Endodermal cell (in vitro differentiated cells): Measurements from ENCODE around the gene STK26. TPM values are rescaled to one million over a fixed set of nuclear protein-coding genes. Genes with fewer than 3 reads are reported as not detected.

ENCODE experiments used
- DNase-seq: peaks from one replicate; pipeline ENCODE4 v3.0.0-alpha.2; 2017
- H3K27ac ChIP-seq: 2 replicates; pipeline ENCODE4 v1.5.1; 2013; ENCODE audit warnings: mild to moderate bottlenecking, low read depth, low read length, moderate library complexity
- H3K27me3 ChIP-seq: 2 replicates; pipeline ENCODE4 v1.6.1; 2013; ENCODE audit warnings: mild to moderate bottlenecking, low read length, moderate library complexity; ENCODE audit not compliant: insufficient read depth, control insufficient read depth, poor library complexity, severe bottlenecking
- H3K36me3 ChIP-seq: 2 replicates; pipeline ENCODE4 v1.7.0; 2013; ENCODE audit warnings: mild to moderate bottlenecking, low read length, moderate library complexity; ENCODE audit not compliant: control insufficient read depth, insufficient read depth
- H3K4me1 ChIP-seq: one replicate; pipeline ENCODE4 v1.7.0; 2013; ENCODE audit warnings: low read length; ENCODE audit not compliant: control insufficient read depth, insufficient read depth
- H3K4me3 ChIP-seq: 2 replicates; pipeline ENCODE4 v1.5.1; 2013; ENCODE audit warnings: mild to moderate bottlenecking, low read length, moderate library complexity
- H3K9ac ChIP-seq: 2 replicates; pipeline ENCODE4 v1.6.1; 2013; ENCODE audit warnings: mild to moderate bottlenecking, low read length, moderate library complexity; ENCODE audit not compliant: poor library complexity, severe bottlenecking; ENCODE audit errors: extremely low read depth
- H3K9me3 ChIP-seq: 2 replicates; pipeline ENCODE4 v1.6.1; 2013; ENCODE audit warnings: mild to moderate bottlenecking, low read length, moderate library complexity; ENCODE audit not compliant: control insufficient read depth
- H3K27ac Mint-ChIP-seq: 2 replicates; pipeline ENCODE4 v1.8.0; 2020; ENCODE audit warnings: mixed read lengths
- H3K27me3 Mint-ChIP-seq: 2 replicates; pipeline ENCODE4 v1.8.0; 2021; ENCODE audit warnings: mild to moderate bottlenecking, mixed read lengths; ENCODE audit not compliant: insufficient read depth
- H3K36me3 Mint-ChIP-seq: 2 replicates; pipeline ENCODE4 v1.8.0; 2020; ENCODE audit warnings: low read depth, mixed read lengths
- H3K4me1 Mint-ChIP-seq: 2 replicates; pipeline ENCODE4 v1.8.0; 2020; ENCODE audit warnings: mixed read lengths
- H3K4me3 Mint-ChIP-seq: 2 replicates; pipeline ENCODE4 v1.8.0; 2020; ENCODE audit warnings: mild to moderate bottlenecking, moderate library complexity, mixed read lengths
- H3K9me3 Mint-ChIP-seq: 2 replicates; pipeline ENCODE4 v1.8.0; 2020; ENCODE audit warnings: mild to moderate bottlenecking, mixed read lengths
- CTCF ChIP-seq: fragments of 200-600 bp; sonication (generic); conservative IDR thresholded peaks from 2 replicates; pipeline ENCODE4 v1.5.0; 2021; ENCODE audit warnings: antibody characterized with exemption, mild to moderate bottlenecking
- WGBS, 2 experiments: methylation state at CpG; one replicate each; pipeline versions ENCODE4 v1.1.5 to v1.1.7; 2013; ENCODE audit warnings: missing lambda C conversion rate in 2 of 2, mixed read lengths in 1 of 2; ENCODE audit not compliant: insufficient coverage in 1 of 2, insufficient read length in 1 of 2; 5-methylcytosine and 5-hydroxymethylcytosine counted together
- total RNA-seq, 2 donors: library from RNA; stranded (reverse); fragmentation: NEBNext Ultra II Directional in 1 of 2; extraction: Animal tissue kit (Norgen Biotek cat#: 25700) in 1 of 2; gene quantifications; 2 replicates in 1 of 2; 3 replicates in 1 of 2; pipeline ENCODE4 v1.2.1, GENCODE V29; 2021

The STK26 gene
- total RNA-seq, 2 donors from 2014 or later, result 105 to 140 TPM

GRCh38 chrX:132101799-132102198 lies 78.7 kb downstream of the STK26 start:
- no peaks in the 10 kb centered on the region for H3K36me3 ChIP-seq
- no peak overlapping the region for H3K9ac ChIP-seq
- H3K36me3 Mint-ChIP-seq, result no peaks in the 10 kb centered on the region
- H3K9me3 ChIP-seq, result no peaks in the 10 kb centered on the region
- no peaks in the 10 kb centered on the region for H3K27me3 Mint-ChIP-seq
- no peak for TF ChIP-seq CTCF
- 95% methylated on average over 6 of the region's 9 CpGs; no CpG with 5 or more reads in 1 of the 2 experiments for WGBS, 2 experiments
- H3K9me3 Mint-ChIP-seq, result no peaks in the 10 kb centered on the region
- no peaks in the 10 kb centered on the region for H3K27me3 ChIP-seq
- no peaks in the 10 kb centered on the region for H3K4me1 ChIP-seq
- no peaks in the 10 kb centered on the region for H3K4me1 Mint-ChIP-seq
- no peak overlapping the region for H3K4me3 ChIP-seq
- DNase-seq, result no peak
- H3K27ac Mint-ChIP-seq, result no peak overlapping the region
- no peak overlapping the region for H3K27ac ChIP-seq
- no peak overlapping the region for H3K4me3 Mint-ChIP-seq

DNA sequence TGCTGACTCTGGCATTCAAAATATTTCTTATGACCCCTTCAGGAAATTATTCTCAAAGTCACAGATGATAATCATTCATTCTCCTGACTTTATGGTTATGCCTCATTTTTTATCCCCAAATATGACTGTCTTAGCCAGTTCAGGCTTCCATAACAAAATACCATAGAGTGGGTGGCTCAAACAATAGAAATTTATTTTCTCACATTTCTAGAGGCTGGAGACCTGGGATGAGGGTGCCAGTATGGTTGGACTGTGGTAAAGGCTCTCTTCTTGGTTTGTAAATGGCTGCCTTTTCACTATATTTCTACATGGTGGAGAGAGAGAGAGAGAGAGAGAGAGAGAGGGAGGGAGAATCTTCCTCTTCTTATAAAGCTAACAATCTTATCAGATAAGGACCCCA lies 84.2 kb downstream of the STK26 start:
- no peaks in the 10 kb centered on the region for H3K27me3 Mint-ChIP-seq
- Histone ChIP-seq H3K27me3 (no peaks in the 10 kb centered on the region), H3K4me1 (no peaks in the 10 kb centered on the region), H3K4me3 (no peak overlapping the region), H3K9ac (no peak overlapping the region), H3K9me3 (no peaks in the 10 kb centered on the region), H3K27ac (no peak overlapping the region), H3K36me3 (no peaks in the 10 kb centered on the region)
- peaks cover 6% of the 10 kb centered on the region for H3K4me1 Mint-ChIP-seq
- H3K27ac Mint-ChIP-seq, result no peak overlapping the region
- TF ChIP-seq CTCF, result no peak
- H3K36me3 Mint-ChIP-seq, result no peaks in the 10 kb centered on the region
- H3K4me3 Mint-ChIP-seq, result no peak overlapping the region
- DNase-seq, result no peak
- H3K9me3 Mint-ChIP-seq, result no peaks in the 10 kb centered on the region

DNA sequence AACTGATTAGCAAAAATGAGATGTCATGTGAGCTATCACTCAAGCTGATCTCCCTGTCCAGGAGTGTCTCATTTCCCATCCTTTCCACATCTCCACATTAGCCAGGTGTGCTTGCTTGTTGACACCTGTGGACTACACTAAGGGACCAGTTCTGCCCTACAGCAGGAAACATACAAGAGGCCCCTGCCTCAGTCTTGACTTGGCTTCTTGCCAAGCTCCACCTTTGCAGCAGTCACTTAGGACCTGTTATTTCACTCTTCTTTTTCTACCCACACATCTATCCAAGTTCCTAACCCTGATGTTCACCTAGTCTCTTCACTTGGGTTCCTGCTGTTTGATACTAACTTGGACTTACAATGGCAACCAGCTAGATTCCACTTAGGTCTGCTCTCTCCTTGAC lies 91.5 kb downstream of the STK26 start:
- Histone ChIP-seq H3K36me3 (no peaks in the 10 kb centered on the region), H3K27ac (no peak overlapping the region), H3K27me3 (no peaks in the 10 kb centered on the region), H3K9me3 (no peaks in the 10 kb centered on the region), H3K4me3 (no peak overlapping the region), H3K4me1 (no peaks in the 10 kb centered on the region), H3K9ac (no peak overlapping the region)
- H3K4me3 Mint-ChIP-seq, result no peak overlapping the region
- no peak for TF ChIP-seq CTCF
- H3K9me3 Mint-ChIP-seq, result no peaks in the 10 kb centered on the region
- DNase-seq, result no peak
- H3K4me1 Mint-ChIP-seq, result peaks cover 16% of the 10 kb centered on the region
- H3K27ac Mint-ChIP-seq, result no peak overlapping the region
- H3K36me3 Mint-ChIP-seq, result no peaks in the 10 kb centered on the region
- no peaks in the 10 kb centered on the region for H3K27me3 Mint-ChIP-seq
